Loucy (cell line): ENCODE results near the gene PKDREJ.

Experiments used
- H2AFZ ChIP-seq: fragments of 200-600 bp; sonication (generic); 2 replicates; pipeline ENCODE4 v1.6.0; 2016; ENCODE audit warnings: antibody characterized with exemption, mild to moderate bottlenecking, low read length, moderate library complexity
- H3F3A ChIP-seq: fragments of 200-600 bp; 2 replicates; pipeline ENCODE4 v1.6.0; 2016; ENCODE audit warnings: antibody characterized with exemption, low read depth, mild to moderate bottlenecking
- H3K27me3 ChIP-seq: fragments of 200-600 bp; sonication (generic); 2 replicates; pipeline ENCODE4 v1.6.1; 2014; ENCODE audit warnings: low read length, mild to moderate bottlenecking; ENCODE audit not compliant: insufficient read depth, poor library complexity, severe bottlenecking
- H3K36me3 ChIP-seq: fragments of 200-600 bp; sonication (generic); 2 replicates; pipeline ENCODE4 v1.6.1; 2016; ENCODE audit warnings: low read length; ENCODE audit not compliant: insufficient read depth
- H3K4me1 ChIP-seq: fragments of 200-600 bp; sonication (generic); 2 replicates; pipeline ENCODE4 v1.5.1; 2014; ENCODE audit warnings: low read length, mild to moderate bottlenecking; ENCODE audit not compliant: insufficient read depth, poor library complexity, severe bottlenecking
- H3K4me2 ChIP-seq: fragments of 200-600 bp; sonication (generic); 2 replicates; pipeline ENCODE4 v1.6.0; 2014; ENCODE audit warnings: antibody characterized with exemption, low read length, low read depth, mild to moderate bottlenecking; ENCODE audit not compliant: poor library complexity, severe bottlenecking
- H3K4me3 ChIP-seq: fragments of 200-600 bp; sonication (generic); 2 replicates; pipeline ENCODE4 v1.5.1; 2014; ENCODE audit warnings: low read length, mild to moderate bottlenecking, mixed read lengths; ENCODE audit not compliant: poor library complexity, severe bottlenecking
- H3K79me2 ChIP-seq: fragments of 200-600 bp; sonication (generic); 2 replicates; pipeline ENCODE4 v1.6.1; 2014; ENCODE audit warnings: low read length; ENCODE audit not compliant: insufficient read depth
- H3K9ac ChIP-seq: fragments of 200-600 bp; sonication (generic); 2 replicates; pipeline ENCODE4 v1.6.0; 2014; ENCODE audit warnings: mild to moderate bottlenecking, low read depth, low read length, moderate library complexity; ENCODE audit not compliant: poor library complexity, severe bottlenecking
- H3K9me2 ChIP-seq: fragments of 200-600 bp; sonication (generic); replicated peaks from 2 replicates; pipeline ENCODE4 v1.6.1; 2016; ENCODE audit warnings: low read depth, low read length, mixed read lengths
- H3K9me3 ChIP-seq: fragments of 200-600 bp; sonication (generic); 2 replicates; pipeline ENCODE4 v1.6.1; 2014; ENCODE audit warnings: mild to moderate bottlenecking, antibody characterized with exemption, low read length, low read depth; ENCODE audit not compliant: insufficient read depth
- H4K20me1 ChIP-seq: fragments of 200-600 bp; sonication (generic); 2 replicates; pipeline ENCODE4 v1.6.0; 2014; ENCODE audit warnings: antibody characterized with exemption, low read length, mild to moderate bottlenecking; ENCODE audit not compliant: insufficient read depth, poor library complexity, severe bottlenecking
- CTCF ChIP-seq: fragments of 200-600 bp; sonication (generic); conservative IDR thresholded peaks from 2 replicates; pipeline ENCODE4 v1.5.1; 2014; ENCODE audit warnings: mild to moderate bottlenecking, antibody characterized with exemption, low read length
- EZH2phosphoT487 ChIP-seq: fragments of 200-600 bp; IDR thresholded peaks from 2 replicates; pipeline ENCODE4 v1.6.1; 2018; ENCODE audit warnings: antibody characterized with exemption, mild to moderate bottlenecking, moderate library complexity, borderline replicate concordance

The PKDREJ gene

GRCh38 chr22:46309526-46310085, 46.5 kb upstream of the PKDREJ start:
- no peaks in the 10 kb centered on the region for H3K27me3 ChIP-seq
- H3K9me2 ChIP-seq, result no peaks in the 10 kb centered on the region
- H3K9ac ChIP-seq, result no peak overlapping the region
- H3F3A ChIP-seq, result 0 out of 2 replicates have a peak, but pooled peaks cover 2% of the 10 kb centered on the region
- no peak for TF ChIP-seq CTCF
- TF ChIP-seq EZH2phosphoT487, result no peak
- peaks cover 14% of the 10 kb centered on the region for H3K4me1 ChIP-seq
- no peaks in the 10 kb centered on the region for H3K9me3 ChIP-seq
- peaks cover 79% of the 10 kb centered on the region for H3K79me2 ChIP-seq
- peaks cover 60% of the 10 kb centered on the region; the same call in 1 of the 2 replicates for H3K36me3 ChIP-seq
- no peak overlapping the region for H3K4me2 ChIP-seq
- peaks cover 11% of the 10 kb centered on the region for H4K20me1 ChIP-seq
- H3K4me3 ChIP-seq, result no peak overlapping the region
- no peak overlapping the region for H2AFZ ChIP-seq

GRCh38 chr22:46308283-46308988, 45.3 kb upstream of the PKDREJ start:
- H4K20me1 ChIP-seq, result peaks cover 17% of the 10 kb centered on the region
- no peaks in the 10 kb centered on the region for H3K9me3 ChIP-seq
- no peaks in the 10 kb centered on the region for H3F3A ChIP-seq
- TF ChIP-seq EZH2phosphoT487 (no peak), CTCF (no peak)
- no peak overlapping the region for H3K9ac ChIP-seq
- H3K4me2 ChIP-seq, result no peak overlapping the region
- H2AFZ ChIP-seq, result no peak overlapping the region
- no peak overlapping the region for H3K4me3 ChIP-seq
- H3K4me1 ChIP-seq, result peaks cover 25% of the 10 kb centered on the region
- no peaks in the 10 kb centered on the region for H3K27me3 ChIP-seq
- peaks cover 51% of the 10 kb centered on the region; the same call in 1 of the 2 replicates for H3K36me3 ChIP-seq
- peaks cover 87% of the 10 kb centered on the region for H3K79me2 ChIP-seq
- no peaks in the 10 kb centered on the region for H3K9me2 ChIP-seq

GRCh38 chr22:46303347-46303965, 40.3 kb upstream of the PKDREJ start:
- Histone ChIP-seq H3K27me3 (no peaks in the 10 kb centered on the region), H3K9ac (peak overlapping the region; percentile 24), H3K4me2 (peak overlapping the region; percentile 67), H3K9me3 (no peaks in the 10 kb centered on the region), H3F3A (no peaks in the 10 kb centered on the region), H3K4me3 (peak overlapping the region; percentile 58), H4K20me1 (peaks cover 20% of the 10 kb centered on the region), H3K36me3 (peaks cover 20% of the 10 kb centered on the region; the same call in 1 of the 2 replicates), H3K79me2 (peaks cover 99% of the 10 kb centered on the region), H2AFZ (no peak overlapping the region), H3K4me1 (peaks cover 55% of the 10 kb centered on the region), H3K9me2 (no peaks in the 10 kb centered on the region)
- TF ChIP-seq EZH2phosphoT487 (no peak), CTCF (no peak)
